ENCODE measurements around the gene USP6.

- TF ChIP-seq CTCF (conservative IDR thresholded peaks at IDR 0.05): no peak
- no peak for TF ChIP-seq EZH2 (IDR thresholded peaks at IDR 0.05; ENCODE audit: low read depth)
Observed at GRCh38 chr17:5111402-5112204, 4.2 kb upstream of the USP6 start, which contains the start of gene ZNF232.
